GM12801 (cell line): ENCODE results near the gene FHIT.

Experiments used
- TF ChIP-seq, protein P1 (sequence below): IDR thresholded peaks from one replicate; pipeline ENCODE4 v1.5.1; 2011; ENCODE audit warnings: control low read depth; ENCODE audit not compliant: insufficient read length; ENCODE audit errors: extremely low read depth

Gene FHIT

DNA sequence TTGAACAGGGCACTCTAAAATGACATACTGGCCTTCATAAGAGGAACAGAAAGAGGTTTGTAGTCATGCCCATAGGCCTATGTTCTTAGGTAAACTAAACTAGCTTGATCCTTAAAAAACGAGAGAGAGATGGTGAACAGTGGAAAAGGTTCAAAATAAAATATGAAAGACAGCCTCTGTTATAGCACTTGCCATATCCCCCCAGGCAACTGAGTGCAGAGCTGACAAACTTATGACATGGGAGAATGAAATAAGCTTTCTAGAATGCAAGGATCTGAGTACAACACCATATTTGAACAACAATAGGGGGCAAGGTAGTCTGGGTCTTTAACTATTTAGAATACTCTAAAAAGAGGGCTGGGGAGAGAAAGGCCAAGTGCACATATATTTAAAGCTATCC, 1500.9 kb downstream of the FHIT start:
- TF ChIP-seq, protein P1, sequence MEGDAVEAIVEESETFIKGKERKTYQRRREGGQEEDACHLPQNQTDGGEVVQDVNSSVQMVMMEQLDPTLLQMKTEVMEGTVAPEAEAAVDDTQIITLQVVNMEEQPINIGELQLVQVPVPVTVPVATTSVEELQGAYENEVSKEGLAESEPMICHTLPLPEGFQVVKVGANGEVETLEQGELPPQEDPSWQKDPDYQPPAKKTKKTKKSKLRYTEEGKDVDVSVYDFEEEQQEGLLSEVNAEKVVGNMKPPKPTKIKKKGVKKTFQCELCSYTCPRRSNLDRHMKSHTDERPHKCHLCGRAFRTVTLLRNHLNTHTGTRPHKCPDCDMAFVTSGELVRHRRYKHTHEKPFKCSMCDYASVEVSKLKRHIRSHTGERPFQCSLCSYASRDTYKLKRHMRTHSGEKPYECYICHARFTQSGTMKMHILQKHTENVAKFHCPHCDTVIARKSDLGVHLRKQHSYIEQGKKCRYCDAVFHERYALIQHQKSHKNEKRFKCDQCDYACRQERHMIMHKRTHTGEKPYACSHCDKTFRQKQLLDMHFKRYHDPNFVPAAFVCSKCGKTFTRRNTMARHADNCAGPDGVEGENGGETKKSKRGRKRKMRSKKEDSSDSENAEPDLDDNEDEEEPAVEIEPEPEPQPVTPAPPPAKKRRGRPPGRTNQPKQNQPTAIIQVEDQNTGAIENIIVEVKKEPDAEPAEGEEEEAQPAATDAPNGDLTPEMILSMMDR, result no peak

DNA sequence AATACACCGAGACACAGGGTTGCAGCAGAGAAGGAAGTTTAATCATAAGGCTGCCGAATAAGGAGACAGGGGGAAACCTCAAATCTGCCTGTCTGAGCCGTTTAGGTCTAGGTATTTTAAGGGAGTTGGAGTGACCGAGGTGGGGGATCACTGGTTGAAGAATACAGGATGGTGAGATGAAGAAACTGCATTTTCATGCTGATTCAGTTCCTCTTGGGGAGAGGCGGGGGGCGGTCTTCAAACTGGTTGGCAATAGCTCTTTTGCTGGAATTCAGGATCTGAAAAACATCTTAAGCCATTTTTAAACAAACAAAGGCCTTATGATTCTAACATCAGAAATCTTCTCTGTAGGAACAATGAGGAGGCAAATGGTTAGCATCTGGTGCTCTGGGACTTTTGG, 1502.0 kb downstream of the FHIT start:
- TF ChIP-seq, protein P1, result no peak

GRCh38 chr3:59746585-59746984, 1504.7 kb downstream of the FHIT start:
- TF ChIP-seq, protein P1, result no peak

- TF ChIP-seq, protein P1, result no peak
Measured at GRCh38 chr3:59737241-59737640, 1514.0 kb downstream of the FHIT start.

GRCh38 chr3:59734061-59734460, 1517.2 kb downstream of the FHIT start:
- TF ChIP-seq, protein P1, result no peak

GRCh38 chr3:59733041-59733809, 1518.0 kb downstream of the FHIT start:
- TF ChIP-seq, protein P1, result no peak

- TF ChIP-seq, protein P1, result no peak
Measured at GRCh38 chr3:59731943-59732342, 1519.3 kb downstream of the FHIT start.
